NB4 (cell line): Measurements from ENCODE around the gene WDR62.

Experiments
- CTCF ChIP-seq: IDR thresholded peaks from one replicate; pipeline ENCODE4 v1.5.1; 2012; ENCODE audit warnings: low read depth, low read length
- MAX ChIP-seq: IDR thresholded peaks from 2 replicates; pipeline ENCODE4 v1.6.1; 2011; ENCODE audit warnings: low read depth, low read length
- MYC ChIP-seq: IDR thresholded peaks from 2 replicates; pipeline ENCODE4 v1.6.1; 2011; ENCODE audit warnings: low read depth, low read length
- POLR2A ChIP-seq: IDR thresholded peaks from 2 replicates; pipeline ENCODE4 v1.6.1; 2011; ENCODE audit warnings: mild to moderate bottlenecking; ENCODE audit not compliant: insufficient read length; ENCODE audit errors: extremely low read depth

GRCh38 chr19:36136964-36137686 lies 82.4 kb downstream of the WDR62 start:
- TF ChIP-seq CTCF (no peak), MAX (no peak), POLR2A (no peak), MYC (no peak)
